SK-MEL-5 (cell line): ENCODE results near the gene TMEM30B. TPM values are rescaled to one million over a fixed set of nuclear protein-coding genes. Genes with fewer than 3 reads are reported as not detected.

Experiments
- DNase-seq: peaks from one replicate; pipeline ENCODE4 v3.0.0-alpha.2; 2016; ENCODE audit warnings: low read depth, low spot score
- in situ Hi-C: cut with HindIII; loops from 2 replicates; pipeline ENCODE4 v1.10.0; 2016; ENCODE audit warnings: low sequenced_read_pairs, high pct_unique_total_duplicates, low pct_unique_long_range_greater_than_20kb
- total RNA-seq: library from RNA; depleted of rRNA; stranded (reverse); fragments of >200 nt; shearing (Covaris generic); gene quantifications from 2 replicates; pipeline ENCODE4 v1.2.3, GENCODE V29; 2014

TMEM30B gene
- total RNA-seq, 1 experiment from 2014 or later: not detected

DNA sequence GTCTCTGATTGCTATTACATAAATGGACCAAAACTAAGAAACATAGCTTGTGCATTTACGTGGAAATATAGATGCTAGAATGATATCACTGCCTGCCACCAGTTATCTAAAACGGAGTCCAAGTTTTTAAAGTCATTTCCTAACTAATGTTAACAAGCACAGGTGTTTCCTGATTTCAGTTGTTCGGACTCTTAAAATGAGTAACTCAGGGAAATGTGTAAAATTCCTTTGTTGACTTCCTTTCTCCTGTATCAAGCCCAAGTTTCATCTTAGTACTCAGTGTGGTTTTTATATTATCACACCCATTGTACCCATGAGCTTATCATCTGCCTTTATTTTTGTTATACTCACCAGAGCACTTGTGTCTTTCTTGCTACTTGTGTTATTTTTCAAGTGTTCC is 27.1 kb upstream of the TMEM30B start:
- in situ Hi-C loops: no loop called here

DNA sequence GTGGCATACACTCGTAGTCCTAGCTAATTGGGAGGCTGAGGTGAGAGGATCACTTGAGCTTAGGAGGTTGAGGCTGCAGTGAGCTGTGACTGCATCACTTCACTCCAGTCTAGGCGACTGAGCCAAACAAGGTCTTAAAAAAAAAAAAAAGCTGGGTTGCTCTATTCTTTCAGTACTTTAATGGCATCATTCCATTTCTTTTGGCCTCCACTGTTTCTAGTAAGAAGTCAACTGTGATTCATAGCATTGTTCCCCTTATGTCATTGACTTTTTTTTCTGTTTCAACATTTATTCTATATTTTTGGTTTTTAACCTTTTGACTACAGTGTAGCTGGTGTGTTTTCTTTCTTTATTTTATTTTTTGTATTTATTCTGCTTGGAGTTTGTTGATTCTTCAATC is 23.6 kb upstream of the TMEM30B start:
- no peak for DNase-seq

More for the DNA sequence above, 27.1 kb upstream of the TMEM30B start:
- DNase-seq: no peak

DNA sequence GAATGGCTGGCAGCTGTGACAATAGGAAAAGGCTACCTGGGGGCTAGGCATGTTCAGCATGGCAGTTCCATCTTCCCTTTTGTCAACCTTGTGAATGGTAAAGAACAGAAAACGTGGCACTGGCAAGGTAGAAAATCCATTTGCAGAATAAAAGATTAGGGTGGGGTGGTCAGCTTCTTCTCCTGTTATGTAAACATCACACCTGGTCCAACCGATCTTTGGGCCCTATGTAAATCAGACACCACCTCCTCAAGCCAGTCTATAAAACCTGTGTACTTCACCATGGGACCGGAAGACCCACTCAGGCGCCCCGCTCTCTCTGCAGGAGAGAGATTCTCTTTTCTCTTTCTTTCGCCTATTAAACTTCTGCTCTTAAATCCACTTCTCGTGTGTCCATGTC is 19.6 kb upstream of the TMEM30B start:
- in situ Hi-C loops: no loop called here
- DNase-seq: no peak

More for the DNA sequence above, 23.6 kb upstream of the TMEM30B start:
- in situ Hi-C loops: no loop called here

DNA sequence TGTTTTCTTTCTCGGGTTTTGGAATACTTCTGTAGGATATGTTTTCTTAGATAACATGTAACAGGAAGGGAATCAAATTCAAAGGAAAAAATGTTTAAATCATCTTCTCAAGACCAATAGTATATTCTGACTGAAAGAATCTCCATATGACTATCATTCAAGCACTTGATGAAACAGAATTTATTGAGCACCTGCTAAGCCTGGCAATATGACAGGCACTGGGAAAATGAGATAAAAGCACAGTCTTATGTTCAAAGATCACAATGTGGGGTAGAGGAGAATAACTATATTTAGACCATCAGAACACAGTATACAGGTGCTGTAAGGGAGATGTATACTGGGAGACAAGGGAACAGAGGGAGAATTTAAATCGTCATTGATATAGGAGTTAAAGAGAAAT is 19.1 kb upstream of the TMEM30B start:
- DNase-seq: no peak
- in situ Hi-C loops: no loop called here

DNA sequence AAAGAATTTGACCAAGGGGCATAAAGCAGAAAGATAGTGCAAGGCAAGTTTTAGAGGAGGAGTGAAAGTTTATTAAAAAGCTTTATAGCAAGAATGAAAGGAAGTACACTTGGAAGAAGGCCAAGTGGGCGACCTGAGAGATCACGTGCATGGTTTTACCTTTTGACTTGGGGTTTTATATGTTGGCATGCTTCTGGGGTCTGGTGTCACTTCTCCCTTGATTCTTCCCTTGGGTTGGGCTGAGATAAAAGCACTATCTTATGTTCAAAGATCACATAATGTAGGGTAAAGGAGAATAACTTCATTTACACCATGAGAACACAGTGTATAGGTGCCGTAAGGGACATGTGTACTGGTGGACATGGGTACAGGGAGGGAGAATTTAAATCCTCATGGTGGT is 17.7 kb upstream of the TMEM30B start:
- no peak for DNase-seq
- in situ Hi-C loops: no loop called here

DNA sequence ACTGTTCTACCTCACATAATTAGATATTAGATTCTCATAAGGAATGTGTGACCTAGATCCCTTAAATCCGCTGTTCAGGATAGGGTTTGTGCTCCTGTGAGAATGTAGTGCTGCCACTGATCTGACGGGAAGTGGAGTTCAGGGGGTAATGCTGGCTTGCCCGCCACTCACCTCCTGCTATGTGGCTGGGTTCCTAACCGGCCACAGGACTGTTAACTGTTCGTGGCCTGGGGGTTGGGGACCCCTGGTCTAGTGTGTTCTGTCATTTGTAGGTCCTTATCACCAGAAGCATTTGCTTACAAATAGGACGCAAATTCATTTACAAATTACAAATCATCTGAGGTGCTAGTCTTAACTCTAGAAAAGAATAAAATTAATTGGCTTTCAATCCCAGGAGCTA is 16.4 kb upstream of the TMEM30B start:
- DNase-seq: no peak
- in situ Hi-C loops: no loop called here

DNA sequence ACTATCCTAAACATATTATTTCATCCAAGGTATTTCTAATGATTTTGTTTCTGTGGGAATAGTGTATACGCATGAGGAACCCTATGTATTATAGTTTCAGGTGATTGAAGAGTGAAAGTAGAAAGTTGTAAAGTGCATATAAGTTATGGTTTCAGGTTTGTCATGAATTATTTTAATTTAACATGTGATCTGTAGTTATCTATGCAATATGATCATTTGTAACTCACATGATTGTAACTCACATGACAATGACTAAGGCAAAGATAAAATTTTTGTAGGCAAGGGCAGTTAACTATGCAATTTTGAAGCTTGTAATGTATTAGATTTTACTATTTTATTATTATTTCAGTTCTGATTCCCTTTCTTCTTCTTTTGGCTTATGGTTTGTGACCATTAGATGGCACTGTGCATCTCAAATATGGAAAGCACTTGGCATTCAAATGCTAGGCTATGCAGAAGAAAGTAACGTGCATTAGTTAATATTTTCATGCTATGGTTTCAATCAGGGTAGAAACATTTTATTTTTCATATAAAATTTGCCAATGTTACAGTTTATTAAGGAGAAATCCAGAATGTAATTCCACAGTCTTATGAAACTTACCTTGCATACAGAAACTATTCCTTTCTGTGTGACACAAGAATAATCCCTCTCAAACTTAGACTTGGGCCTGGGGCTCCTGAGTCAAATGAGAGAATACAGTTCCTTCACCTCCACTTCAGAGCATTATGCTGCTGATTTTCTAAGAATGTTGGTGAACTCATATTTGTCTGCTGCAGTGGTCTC is 15.8 kb upstream of the TMEM30B start:
- in situ Hi-C loops: no loop called here

DNA sequence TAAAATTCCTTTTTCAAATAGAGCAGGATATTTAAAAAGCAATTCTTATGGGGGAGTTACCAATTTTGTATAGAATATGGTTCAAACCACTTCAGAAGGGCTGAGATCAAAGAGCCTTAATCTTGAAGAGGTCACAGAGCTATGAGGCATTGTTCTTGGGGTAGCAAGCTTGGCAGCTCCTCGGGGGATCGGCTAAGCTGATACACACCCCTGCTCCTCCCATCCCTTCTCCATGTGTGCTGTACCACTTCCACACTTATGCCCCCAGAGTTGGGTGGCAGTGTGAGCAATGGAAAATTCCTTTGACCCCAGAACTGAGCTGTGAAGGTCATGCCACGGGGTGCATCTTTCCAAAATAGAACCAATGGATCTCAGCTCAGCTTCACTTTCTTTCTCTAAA is 15.0 kb upstream of the TMEM30B start:
- in situ Hi-C loops: no loop called here
- DNase-seq: no peak

More for the DNA sequence above, 15.8 kb upstream of the TMEM30B start:
- peak; percentile 65 for DNase-seq

DNA sequence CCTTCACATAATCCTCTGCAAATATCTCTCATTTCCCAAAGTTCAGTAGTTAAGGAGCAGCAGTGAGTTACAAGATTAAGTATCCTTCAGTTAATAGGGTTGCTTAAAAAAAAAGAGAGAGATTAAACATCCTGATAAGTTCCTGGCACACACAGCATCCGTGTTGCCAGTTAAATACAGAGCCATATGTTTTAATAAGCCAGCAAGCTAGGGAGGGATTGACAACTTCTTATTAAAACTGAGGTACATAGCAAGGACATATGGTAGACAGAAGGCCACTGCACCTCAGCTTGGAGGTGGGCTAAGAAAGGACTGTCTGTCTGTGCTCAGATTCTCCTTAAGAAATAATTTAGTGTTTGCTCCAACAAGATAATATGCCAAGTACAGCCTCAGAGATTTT is 9.6 kb upstream of the TMEM30B start:
- in situ Hi-C loops: no loop called here
- DNase-seq: no peak

DNA sequence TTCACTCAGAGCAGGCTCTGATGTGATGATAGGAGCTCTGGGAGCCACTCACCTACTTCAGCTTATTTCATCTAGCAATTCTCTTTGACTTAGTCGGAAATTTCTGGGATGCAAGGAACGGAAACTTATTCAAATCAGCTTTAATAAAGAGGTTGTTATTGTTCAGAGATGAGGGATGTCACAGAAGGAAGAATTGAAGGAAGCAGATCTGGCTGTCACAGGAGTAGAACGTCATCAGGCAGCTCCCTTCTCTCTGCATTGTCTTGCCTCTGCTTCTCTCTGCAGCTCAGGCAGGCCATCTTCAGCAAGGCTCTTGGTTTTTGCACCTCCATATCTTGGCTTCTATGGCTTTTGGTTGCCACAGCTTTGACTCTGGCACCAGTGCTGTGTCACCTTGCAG is 7.6 kb upstream of the TMEM30B start:
- in situ Hi-C loops: no loop called here

DNA sequence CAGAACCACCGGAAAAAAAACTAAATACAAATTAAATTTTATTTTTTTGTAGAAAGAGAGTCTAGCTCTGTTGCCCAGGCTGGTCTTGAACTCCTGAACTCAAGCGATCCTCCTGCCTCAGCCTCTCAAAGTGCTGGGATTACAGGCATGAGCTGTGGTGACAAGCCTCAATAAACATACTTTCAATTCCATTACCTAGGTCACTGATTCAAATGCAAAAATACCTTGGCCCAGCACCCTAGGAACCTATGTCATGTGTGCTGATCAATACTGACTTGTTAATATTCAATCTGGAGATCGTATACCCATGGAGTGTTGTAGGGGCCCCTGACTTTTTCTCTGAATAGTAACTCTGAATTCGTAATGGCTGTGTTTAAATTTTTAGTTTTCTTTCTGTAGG is 7.1 kb upstream of the TMEM30B start:
- in situ Hi-C loops: no loop called here
- DNase-seq: no peak

More for the DNA sequence above, 7.6 kb upstream of the TMEM30B start:
- DNase-seq: no peak

DNA sequence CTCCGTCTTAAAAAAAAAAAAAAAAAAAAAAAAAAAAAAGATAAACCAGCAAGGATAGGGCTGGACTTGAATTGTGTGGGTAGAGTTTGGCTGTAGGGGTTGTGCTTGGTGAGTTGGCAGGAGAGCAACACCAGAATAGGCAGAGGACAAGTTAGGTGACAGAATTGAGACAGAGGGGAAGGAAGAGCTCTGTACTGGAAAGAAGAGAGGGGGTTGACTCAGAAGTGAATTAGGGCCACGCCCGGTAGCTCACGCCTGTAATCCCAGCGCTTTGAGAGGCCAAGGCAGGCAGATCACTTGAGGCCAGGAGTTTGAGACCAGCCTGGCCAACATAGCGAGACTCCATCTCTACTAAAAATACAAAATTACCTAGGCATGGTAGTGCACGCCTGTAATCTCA is 6.1 kb upstream of the TMEM30B start:
- in situ Hi-C loops: no loop called here
- DNase-seq: no peak

DNA sequence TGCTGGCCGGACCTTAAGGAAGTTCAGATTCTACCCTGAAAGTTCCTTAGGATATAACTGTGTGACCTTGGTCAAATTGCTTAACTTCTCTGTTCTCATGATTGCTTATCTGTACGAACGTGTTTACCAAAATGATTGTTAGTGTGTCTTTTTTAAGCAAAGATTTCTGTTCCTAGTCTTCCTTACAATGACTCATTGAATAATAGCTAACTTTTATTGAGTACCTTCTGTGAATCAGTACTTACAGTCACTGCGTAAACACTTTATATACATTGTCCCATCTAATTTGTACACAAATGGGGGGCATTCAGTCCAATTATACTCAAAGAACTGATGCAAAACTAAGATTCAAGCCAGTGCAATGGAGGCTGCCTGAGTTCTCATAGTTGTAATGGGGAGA is 4.2 kb upstream of the TMEM30B start:
- in situ Hi-C loops: no loop called here

DNA sequence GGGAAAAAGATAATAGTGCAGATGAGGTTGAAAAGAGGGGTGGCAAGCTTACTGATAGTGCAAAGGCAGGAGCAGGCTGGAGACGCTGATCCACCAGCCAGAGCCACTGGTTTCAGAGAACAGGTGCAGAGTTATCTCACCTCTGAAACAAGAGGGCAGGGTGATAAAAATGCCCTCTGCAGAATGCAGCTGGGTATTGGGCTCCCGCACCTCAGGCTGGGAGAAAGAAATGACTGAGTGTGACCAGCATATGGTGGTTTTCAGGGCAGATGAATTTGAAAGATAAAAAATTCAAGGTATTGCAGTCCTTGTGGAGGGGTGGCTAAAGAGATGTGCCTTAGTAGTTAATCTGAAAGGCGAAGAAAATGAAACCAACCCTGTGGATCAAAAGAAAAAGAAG is 2.9 kb upstream of the TMEM30B start:
- in situ Hi-C loops: no loop called here
- no peak for DNase-seq

More for the DNA sequence above, 4.2 kb upstream of the TMEM30B start:
- DNase-seq: no peak

DNA sequence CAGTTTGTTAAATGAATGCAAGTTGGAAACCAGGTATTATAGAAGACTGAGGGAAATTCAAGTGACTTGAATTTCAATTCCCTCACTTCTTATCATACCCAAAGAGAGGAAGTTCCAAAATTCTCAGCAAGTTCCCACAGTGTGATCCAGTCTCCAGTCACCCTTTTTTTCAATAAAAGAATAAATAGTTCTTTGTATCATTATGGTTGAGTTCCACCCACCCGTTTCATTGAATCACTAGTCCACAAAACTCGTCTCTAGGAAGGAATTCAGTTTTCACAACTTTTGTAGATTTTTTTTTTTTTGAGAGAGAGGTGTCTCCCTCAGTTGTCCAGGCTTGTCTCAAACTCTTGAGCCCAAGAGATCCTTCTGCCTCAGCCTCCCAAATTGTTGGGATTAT is 1.6 kb upstream of the TMEM30B start:
- in situ Hi-C loops: no loop called here
- no peak for DNase-seq

DNA sequence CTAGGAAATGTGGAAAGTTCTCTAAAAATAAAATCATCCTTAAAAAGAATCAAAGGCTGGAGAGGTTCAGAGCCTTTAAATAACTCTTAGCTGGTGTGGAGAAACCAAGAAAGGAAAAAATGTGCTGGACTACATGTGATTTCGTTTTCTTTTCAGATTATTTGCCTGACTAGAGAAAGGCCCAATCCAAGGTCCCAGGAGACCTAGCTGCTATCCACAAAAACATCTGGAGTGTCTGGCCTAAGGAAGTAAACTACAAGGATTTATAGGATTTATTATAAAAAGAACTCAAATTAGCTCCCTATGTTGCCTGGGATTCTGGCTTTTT is 774 bp upstream of the TMEM30B start:
- in situ Hi-C loops: no loop called here
- DNase-seq: no peak

DNA sequence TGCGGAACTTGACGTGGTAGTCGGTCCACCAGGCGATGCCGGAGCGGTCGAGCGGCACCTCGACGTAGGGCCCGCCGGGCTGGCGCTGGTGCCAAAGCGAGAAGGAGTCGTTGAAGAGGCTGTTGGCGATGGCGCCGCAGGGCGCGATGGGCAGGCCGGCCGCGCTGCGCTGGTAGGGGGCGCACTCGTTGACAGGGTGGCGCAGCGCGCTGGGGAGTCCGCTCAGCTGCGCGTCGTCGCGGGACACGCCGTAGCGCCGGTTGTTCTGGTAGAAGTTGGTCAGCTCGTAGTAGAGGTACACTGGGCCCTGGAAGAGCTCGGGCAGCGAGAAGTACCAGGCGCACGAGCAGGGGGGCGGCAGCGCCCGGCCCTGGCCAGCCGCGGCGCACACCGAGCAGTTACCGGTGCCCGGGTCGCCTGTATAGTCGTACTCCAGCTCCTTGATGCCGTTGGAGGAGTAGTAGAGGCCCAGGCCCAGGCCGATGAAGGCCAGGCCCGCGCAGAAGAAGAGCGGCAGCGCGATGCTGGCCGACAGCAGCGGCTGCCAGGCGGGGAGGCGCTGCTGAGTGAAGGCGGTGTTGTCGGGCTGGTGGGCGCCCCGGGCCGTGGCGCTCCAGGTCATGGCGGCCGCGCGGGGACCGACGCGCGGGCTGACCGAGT is 482 bp downstream of the TMEM30B start:
- in situ Hi-C loops: no loop called here
- DNase-seq: no peak

DNA sequence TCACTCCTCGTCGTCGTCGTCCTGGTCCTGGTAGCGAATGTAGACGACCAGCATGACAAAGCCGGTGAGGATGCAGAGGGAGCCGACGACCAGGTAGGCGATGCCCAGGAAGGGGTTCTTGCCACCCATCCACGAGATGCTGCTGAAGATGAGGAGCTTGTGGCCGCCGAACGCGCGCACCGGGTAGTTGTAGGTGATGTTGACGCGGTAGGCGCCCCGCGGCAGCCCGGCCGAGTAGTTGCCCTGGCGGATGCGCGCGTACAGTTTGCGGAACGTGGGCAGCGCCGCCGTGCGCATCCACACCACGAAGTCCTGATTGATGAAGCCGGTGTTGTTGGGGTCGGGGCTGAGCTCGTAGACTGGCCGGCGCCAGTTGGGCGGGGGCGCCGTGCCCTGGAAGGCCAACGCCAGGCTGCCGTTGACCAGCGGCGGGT is 1.0 kb downstream of the TMEM30B start:
- in situ Hi-C loops: no loop called here
- DNase-seq: no peak

DNA sequence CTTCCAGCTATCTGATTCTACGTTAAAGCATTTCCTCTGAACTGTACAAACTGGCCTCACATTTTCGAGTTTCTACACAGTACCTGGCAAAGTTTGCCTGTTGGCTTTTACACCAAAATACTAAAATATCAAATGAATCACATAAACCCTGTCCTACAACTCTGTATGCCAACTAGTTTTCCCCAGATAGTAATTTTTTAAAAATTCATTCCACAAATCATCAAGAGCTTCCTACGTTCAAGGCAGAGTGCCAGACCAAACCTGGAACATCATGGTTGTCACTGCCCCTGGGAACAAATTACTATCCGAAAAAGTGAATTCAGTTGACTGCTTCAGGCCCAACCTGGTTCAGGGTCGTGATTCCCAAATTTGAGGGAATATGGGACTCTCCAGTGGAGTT is 2.1 kb downstream of the TMEM30B start:
- DNase-seq: no peak
- in situ Hi-C loops: no loop called here
